Fibroblast of lung (primary cell): ENCODE measurements around the gene LTBP1. TPM values are rescaled to one million over a fixed set of nuclear protein-coding genes. Genes with fewer than 3 reads are reported as not detected.

Source experiments
- DNase-seq, 2 donors: peaks; one replicate each; pipeline versions ENCODE4 v3.0.0 to v3.0.0-alpha.2; 2010; ENCODE audit warnings: low read depth in 2 of 2
- H2AFZ ChIP-seq: 2 replicates; pipeline ENCODE4 v1.5.1; 2012; ENCODE audit warnings: low read length, control low read depth, inconsistent platforms
- H3K27ac ChIP-seq: 2 replicates; pipeline ENCODE4 v1.5.1; 2011; ENCODE audit warnings: low read length, control low read depth; ENCODE audit not compliant: insufficient read depth
- H3K27me3 ChIP-seq: 2 replicates; pipeline ENCODE4 v1.5.1; 2011; ENCODE audit warnings: mild to moderate bottlenecking, low read length; ENCODE audit not compliant: control insufficient read depth, insufficient read depth
- H3K36me3 ChIP-seq: 2 replicates; pipeline ENCODE4 v1.5.1; 2011; ENCODE audit warnings: low read length; ENCODE audit not compliant: control insufficient read depth, insufficient read depth
- H3K4me1 ChIP-seq: 2 replicates; pipeline ENCODE4 v1.5.1; 2011; ENCODE audit warnings: low read length; ENCODE audit not compliant: control insufficient read depth, insufficient read depth; ENCODE audit errors: extremely low read depth
- H3K4me2 ChIP-seq: 2 replicates; pipeline ENCODE4 v1.5.1; 2011; ENCODE audit warnings: low read length, control low read depth; ENCODE audit not compliant: insufficient read depth; ENCODE audit errors: extremely low read depth
- H3K4me3 ChIP-seq, 4 experiments: fragments of 200-600 bp in 1 of 4; sonication (generic) in 1 of 4; replicated peaks in 1 of 4; 2 replicates each; pipeline ENCODE4 v1.5.1; 2011 to 2016; ENCODE audit warnings: low read length in 4 of 4, low read depth in 3 of 4, mild to moderate bottlenecking in 3 of 4, control low read depth in 2 of 4, inconsistent platforms in 1 of 4, mixed read lengths in 1 of 4; ENCODE audit not compliant: insufficient read depth in 1 of 4; ENCODE audit errors: control extremely low read depth in 1 of 4
- H3K79me2 ChIP-seq: 2 replicates; pipeline ENCODE4 v1.5.1; 2012; ENCODE audit warnings: mild to moderate bottlenecking, low read length, inconsistent platforms; ENCODE audit not compliant: control insufficient read depth, insufficient read depth
- H3K9ac ChIP-seq: 2 replicates; pipeline ENCODE4 v1.5.1; 2011; ENCODE audit warnings: mild to moderate bottlenecking, low read length, control low read depth; ENCODE audit not compliant: insufficient read depth
- H3K9me3 ChIP-seq: 2 replicates; pipeline ENCODE4 v1.5.1; 2012; ENCODE audit warnings: low read depth, low read length; ENCODE audit not compliant: control insufficient read depth, insufficient read depth
- H4K20me1 ChIP-seq: 2 replicates; pipeline ENCODE4 v1.5.1; 2011; ENCODE audit warnings: low read length; ENCODE audit not compliant: control insufficient read depth, insufficient read depth; ENCODE audit errors: extremely low read depth
- EZH2 ChIP-seq: IDR thresholded peaks from 2 replicates; pipeline ENCODE4 v1.5.1; 2012; ENCODE audit warnings: low read length, control low read depth, mild to moderate bottlenecking; ENCODE audit errors: missing control alignments
- polyA plus RNA-seq, 2 donors: library from polyadenylated mRNA; depleted of rRNA in 1 of 2; stranded (reverse) in 1 of 2; unstranded in 1 of 2; fragments of >200 nt; gene quantifications; 2 replicates each; pipeline ENCODE4 v1.2.1, GENCODE V29; 2011 to 2012; ENCODE audit warnings: missing spikeins in 1 of 2
- total RNA-seq: library from RNA; depleted of rRNA; stranded (reverse); fragments of >200 nt; gene quantifications from 2 replicates; pipeline ENCODE4 v1.2.1, GENCODE V29; 2014
- TF ChIP-seq, protein P1 (sequence below), 2 donors: IDR thresholded peaks in 1 of 2; conservative IDR thresholded peaks in 1 of 2; 1 replicate in 1 of 2; 2 replicates in 1 of 2; pipeline ENCODE4 v1.5.1; 2011 to 2012; ENCODE audit warnings: low read length in 2 of 2, control low read depth in 1 of 2, inconsistent platforms in 1 of 2, low read depth in 1 of 2, mild to moderate bottlenecking in 1 of 2

LTBP1 gene
- total and polyA plus RNA-seq, 2 donors (not counting 1 experiment from before 2014, with no cell fraction given): 254 to 324 TPM

DNA sequence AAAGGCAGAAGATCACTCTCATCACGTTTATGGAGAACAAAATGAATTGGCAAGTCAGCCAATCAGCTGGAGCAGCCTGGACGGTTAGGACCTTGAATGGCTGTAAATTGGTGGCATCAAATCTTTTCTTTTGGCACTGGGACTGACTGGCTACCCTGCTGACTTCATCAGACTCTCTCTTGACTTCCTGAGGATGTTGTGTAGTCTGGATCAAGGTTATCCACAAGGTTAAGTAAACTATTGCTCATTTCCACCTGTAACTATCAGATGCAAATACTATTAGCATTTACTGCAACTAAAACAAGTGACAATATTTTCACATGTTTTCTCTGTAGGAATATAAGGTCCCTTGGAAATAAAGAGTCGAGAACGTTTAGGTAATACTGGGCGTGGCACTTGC, 395.4 kb downstream of the LTBP1 start:
- no peak overlapping the region for H3K27ac ChIP-seq

GRCh38 chr2:33342705-33343104, 396.0 kb downstream of the LTBP1 start:
- H3K27ac ChIP-seq: no peak overlapping the region
- no peaks in the 10 kb centered on the region for H3K79me2 ChIP-seq
- no peak for TF ChIP-seq EZH2
- TF ChIP-seq, protein P1, sequence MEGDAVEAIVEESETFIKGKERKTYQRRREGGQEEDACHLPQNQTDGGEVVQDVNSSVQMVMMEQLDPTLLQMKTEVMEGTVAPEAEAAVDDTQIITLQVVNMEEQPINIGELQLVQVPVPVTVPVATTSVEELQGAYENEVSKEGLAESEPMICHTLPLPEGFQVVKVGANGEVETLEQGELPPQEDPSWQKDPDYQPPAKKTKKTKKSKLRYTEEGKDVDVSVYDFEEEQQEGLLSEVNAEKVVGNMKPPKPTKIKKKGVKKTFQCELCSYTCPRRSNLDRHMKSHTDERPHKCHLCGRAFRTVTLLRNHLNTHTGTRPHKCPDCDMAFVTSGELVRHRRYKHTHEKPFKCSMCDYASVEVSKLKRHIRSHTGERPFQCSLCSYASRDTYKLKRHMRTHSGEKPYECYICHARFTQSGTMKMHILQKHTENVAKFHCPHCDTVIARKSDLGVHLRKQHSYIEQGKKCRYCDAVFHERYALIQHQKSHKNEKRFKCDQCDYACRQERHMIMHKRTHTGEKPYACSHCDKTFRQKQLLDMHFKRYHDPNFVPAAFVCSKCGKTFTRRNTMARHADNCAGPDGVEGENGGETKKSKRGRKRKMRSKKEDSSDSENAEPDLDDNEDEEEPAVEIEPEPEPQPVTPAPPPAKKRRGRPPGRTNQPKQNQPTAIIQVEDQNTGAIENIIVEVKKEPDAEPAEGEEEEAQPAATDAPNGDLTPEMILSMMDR (conservative IDR thresholded peaks at IDR 0.05 in 1 of 2, IDR thresholded peaks at IDR 0.05 in 1 of 2; ENCODE audit: low read depth in 1 of 2, low read length in 2 of 2): no peak
- no peak overlapping the region for H3K4me2 ChIP-seq
- H4K20me1 ChIP-seq: no peaks in the 10 kb centered on the region
- H3K9me3 ChIP-seq: no peaks in the 10 kb centered on the region
- no peaks in the 10 kb centered on the region for H3K4me1 ChIP-seq
- H3K36me3 ChIP-seq: peaks cover 6% of the 10 kb centered on the region
- no peak overlapping the region for H3K9ac ChIP-seq
- H3K4me3 ChIP-seq: no peak overlapping the region
- H3K27me3 ChIP-seq: no peaks in the 10 kb centered on the region
- no peak overlapping the region for H2AFZ ChIP-seq
- no peak for DNase-seq

More for the DNA sequence above, 395.4 kb downstream of the LTBP1 start:
- no peak overlapping the region for H3K4me2 ChIP-seq
- TF ChIP-seq, protein P1 (conservative IDR thresholded peaks at IDR 0.05 in 1 of 2, IDR thresholded peaks at IDR 0.05 in 1 of 2; ENCODE audit: low read depth in 1 of 2, low read length in 2 of 2): no peak
- TF ChIP-seq EZH2: no peak
- H3K27me3 ChIP-seq: no peaks in the 10 kb centered on the region
- H3K9ac ChIP-seq: no peak overlapping the region
- H3K9me3 ChIP-seq: no peaks in the 10 kb centered on the region
- H2AFZ ChIP-seq: no peak overlapping the region
- H3K79me2 ChIP-seq: no peaks in the 10 kb centered on the region
- no peaks in the 10 kb centered on the region for H4K20me1 ChIP-seq
- H3K4me1 ChIP-seq: no peaks in the 10 kb centered on the region
- no peak for DNase-seq
- peaks cover 3% of the 10 kb centered on the region for H3K36me3 ChIP-seq
- no peak overlapping the region for H3K4me3 ChIP-seq

- Histone ChIP-seq H3K27me3 (no peaks in the 10 kb centered on the region), H4K20me1 (no peaks in the 10 kb centered on the region), H3K36me3 (peaks cover 6% of the 10 kb centered on the region), H3K79me2 (no peaks in the 10 kb centered on the region), H3K4me1 (no peaks in the 10 kb centered on the region), H2AFZ (no peak overlapping the region), H3K27ac (no peak overlapping the region), H3K4me2 (no peak overlapping the region), H3K4me3 (no peak overlapping the region), H3K9me3 (no peaks in the 10 kb centered on the region), H3K9ac (no peak overlapping the region)
- no peak for TF ChIP-seq EZH2
- TF ChIP-seq, protein P1 (conservative IDR thresholded peaks at IDR 0.05 in 1 of 2, IDR thresholded peaks at IDR 0.05 in 1 of 2; ENCODE audit: low read depth in 1 of 2, low read length in 2 of 2): no peak
- no peak for DNase-seq
Measured at GRCh38 chr2:33343387-33343895, 396.7 kb downstream of the LTBP1 start.
